Stimulated activated CD4-positive, alpha-beta T cell treated with anti-CD3 and anti-CD28 coated beads, TNF-alpha, amount 100 ng/mL, for 1 hour (primary cell): ENCODE data around the gene JAGN1.
"Not testable (repeated sequence)": the region's sequence is repeated elsewhere in the genome, so short reads cannot be mapped to it uniquely, and the experiment has no call there.

Experiments
- DNase-seq, 3 donors: peaks; one replicate each; pipeline ENCODE4 v3.0.0-alpha.2; 2020; ENCODE audit warnings: low read depth in 3 of 3, low spot score in 1 of 3

The JAGN1 gene

DNA sequence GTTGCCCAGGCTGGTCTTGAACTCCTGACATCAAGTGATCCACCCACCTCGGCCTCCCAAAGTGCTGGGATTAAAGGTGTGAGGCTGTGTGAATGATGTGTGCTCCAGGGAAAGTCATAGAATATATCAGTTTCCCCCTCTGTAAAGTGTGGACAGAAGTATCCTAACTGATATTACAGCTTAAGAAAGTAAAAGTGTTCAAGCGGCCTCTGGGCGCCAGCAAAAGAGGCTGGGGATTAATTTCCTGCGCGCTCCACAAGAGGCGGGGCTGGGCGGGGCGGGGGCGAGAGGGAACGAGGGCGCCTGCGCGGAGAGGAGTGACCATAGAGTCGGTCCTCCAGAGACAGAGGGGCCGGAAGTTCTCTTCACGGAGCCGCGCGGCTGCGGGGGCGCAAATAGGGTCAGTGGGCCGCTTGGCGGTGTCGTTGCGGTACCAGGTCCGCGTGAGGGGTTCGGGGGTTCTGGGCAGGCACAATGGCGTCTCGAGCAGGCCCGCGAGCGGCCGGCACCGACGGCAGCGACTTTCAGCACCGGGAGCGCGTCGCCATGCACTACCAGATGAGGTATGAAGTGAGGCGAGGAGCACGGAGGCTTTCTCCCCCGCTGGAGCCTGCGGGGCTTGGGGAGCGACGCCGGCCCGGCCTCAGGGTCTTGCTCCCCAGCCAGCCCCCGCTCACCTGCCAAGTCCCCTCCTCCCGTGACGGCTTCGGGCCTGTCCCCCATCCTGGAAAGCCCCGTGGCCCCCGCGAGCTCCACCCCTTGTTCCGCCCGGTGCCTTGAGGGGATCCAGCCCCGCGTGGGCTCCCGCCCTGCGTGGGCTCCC is at the start of gene JAGN1:
TSS of gene JAGN1 (plus strand) at position 362 of the 823 bp plus-strand sequence. CDS start at position 475, 113 bp downstream.
- peak; percentile 73 to 94 (median 86) for DNase-seq

DNA sequence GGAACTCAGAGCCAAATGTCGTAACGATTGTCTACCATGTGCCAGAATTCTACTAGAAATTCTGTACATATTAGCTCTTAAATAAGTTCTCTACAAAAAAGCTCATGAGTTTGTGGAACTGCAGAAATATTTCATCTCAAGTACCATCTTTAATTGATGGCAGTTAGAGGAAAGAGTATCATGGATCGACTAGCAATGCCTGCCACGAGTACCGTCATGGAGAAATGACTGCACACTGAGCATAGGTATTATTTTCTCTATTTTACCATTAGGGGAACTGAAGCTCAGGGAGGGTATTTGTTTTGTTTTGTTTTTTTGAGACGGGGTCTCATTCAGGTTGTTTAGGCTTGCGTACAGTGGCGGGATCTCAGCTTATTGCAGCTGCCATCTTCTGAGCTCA is 49.4 kb upstream of the JAGN1 start:
- DNase-seq = no peak

DNA sequence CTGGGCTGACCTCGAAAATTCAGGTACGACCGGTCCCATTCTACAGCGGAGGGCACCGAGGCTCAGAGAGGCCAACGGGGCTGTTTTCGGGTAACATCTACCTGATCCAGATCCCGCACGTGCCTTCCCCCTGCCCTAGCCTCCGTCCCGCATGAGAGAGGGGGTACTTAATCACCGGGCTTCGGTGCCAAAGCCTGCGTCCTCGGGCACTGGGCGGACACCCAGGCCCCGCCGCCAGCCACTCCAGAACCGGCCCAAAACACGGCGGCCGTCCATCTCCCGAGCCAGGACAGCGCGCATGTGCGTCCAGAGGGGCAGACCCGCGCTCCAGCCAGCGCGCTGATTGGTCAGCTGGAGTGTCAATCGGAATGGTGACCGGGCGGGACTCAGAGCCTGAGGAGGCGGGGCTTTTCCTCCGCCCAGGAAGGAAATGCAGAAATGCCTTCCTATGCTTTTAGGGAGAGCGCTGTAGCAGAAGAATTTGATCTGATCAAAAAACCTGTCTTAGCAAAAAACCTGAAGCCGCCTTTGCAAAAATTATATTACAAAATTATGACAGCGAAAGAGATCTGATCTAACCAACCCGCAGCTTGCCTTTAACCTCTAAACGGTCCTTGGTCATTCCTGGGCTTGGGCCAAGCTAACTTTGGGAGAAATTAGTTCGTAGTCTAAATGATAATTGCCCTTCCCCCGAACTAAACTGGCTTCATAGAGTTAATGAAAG is 46.5 kb upstream of the JAGN1 start, which contains the start of gene RPUSD3:
TSS of gene RPUSD3 (minus strand) at position 294 of the 724 bp plus-strand sequence. CDS start at position 276, 18 bp downstream.
- peak; percentile 88 to 98 (median 94) for DNase-seq

DNA sequence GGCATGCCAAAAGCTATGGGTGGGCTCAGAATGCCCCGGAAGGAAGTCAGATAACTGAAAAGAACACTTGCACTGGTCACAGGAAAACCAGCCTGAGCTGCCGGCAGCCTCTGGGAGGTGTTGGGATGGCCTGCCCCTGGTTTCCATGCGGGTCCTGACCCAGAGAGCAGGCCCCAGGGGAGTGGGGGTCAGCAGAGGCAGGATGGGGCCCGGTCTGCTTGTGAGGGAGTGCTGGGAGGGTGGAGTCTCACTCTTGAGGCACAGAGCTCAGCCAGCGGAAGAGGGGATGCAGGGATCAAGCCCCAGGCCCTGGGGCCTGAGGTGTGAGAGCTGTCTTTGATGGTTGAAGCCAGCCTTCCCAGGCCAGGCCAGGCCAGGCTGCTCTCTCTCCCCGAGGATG is 44.2 kb upstream of the JAGN1 start:
- no peak for DNase-seq

DNA sequence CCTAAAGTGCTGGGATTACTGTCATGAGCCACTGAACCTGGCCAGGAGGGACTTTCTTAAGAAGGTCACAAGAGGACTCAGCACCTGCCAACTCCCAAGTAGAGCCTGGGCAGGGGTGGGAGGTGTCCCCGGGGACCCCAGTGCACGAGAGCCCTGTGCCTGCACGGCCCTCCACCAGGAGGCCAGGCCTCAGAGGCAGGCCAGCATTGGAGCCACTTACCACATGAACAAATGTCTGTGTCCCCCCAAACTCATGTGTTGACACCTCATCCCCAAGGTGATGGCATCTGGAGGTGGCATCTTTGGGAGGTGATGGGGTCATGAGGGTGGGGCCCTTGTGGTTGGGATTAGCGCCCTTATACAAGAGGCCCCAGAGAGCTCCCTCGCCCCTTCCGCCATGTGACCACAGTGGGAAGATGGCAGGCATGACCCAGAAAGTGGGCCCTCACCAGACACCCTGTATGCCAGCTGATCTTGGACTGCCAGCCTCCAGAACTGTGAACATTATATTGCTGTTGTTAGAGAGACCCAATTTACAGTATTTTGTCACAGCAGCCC is 43.4 kb upstream of the JAGN1 start:
- DNase-seq = no peak

DNA sequence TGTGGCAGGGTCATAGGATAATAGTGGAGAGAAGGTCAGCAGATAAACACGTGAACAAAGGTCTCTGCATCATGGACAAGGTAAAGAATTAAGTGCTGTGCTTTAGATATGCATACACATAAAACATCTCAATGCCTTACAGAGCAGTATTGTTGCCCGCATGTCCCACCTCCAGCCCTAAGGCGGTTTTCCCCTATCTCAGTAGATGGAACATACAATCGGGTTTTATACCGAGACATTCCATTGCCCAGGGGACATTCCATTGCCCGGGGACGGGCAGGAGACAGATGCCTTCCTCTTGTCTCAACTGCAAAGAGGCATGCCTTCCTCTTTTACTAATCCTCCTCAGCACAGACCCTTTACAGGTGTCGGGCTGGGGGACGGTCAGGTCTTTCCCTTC is 42.5 kb upstream of the JAGN1 start:
- DNase-seq = not testable (repeated sequence)

DNA sequence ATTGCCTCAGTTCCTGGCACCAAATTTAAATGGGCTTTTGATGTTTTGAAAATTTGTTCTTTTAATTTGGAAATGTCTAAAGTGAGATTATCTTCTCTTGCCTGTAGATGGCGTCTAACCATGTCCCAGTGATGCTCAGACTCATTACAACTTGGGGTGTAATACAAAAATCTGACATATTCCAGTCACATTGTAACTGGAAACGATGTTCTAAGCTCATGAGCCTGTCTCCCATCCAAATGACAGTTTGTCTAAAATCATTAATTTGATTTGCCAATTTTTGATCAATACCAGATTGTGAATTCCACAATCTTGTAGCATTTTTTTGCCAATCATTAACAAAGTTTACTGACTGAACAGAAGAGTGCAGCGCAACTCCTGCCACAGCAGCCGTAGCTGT is 41.5 kb upstream of the JAGN1 start:
- not testable (repeated sequence) for DNase-seq

DNA sequence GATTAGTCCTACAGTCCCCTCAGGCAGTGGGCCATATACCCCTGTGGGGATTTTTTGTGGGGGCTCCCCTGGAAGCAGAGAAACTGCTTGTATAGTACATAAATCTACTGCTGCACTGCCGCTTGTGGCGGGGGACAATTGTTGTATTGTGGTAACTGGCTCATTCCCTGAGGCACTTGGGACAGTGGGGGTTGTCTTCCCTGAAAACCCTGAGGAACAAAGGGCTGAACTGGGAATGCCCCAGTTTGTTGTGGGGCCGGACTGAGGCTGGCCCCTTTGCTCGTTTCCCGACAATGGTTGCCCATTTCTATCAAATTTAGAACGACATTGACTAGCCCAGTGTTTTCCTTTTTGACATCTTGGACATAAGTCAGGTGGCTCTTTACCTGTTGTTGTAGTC is 39.0 kb upstream of the JAGN1 start:
- not testable (repeated sequence) for DNase-seq

DNA sequence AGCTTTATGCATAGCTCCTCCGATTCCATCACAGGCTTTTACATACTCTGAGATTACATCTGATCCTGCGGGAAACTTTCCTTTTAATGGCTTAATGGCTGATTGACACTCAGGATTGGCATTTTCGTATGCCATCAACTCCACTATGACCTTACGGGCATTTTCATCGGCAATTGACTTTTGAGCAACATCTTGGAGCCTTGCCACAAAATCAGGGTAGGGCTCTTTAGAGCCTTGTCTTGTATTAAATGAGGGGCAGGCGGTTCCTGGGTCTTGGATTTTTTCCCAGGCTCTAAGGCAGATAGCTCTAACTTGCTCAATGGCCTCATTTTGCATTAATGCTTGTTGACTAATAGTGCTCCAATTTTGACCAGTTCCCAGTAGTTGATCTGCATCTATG is 38.5 kb upstream of the JAGN1 start:
- not testable (repeated sequence) for DNase-seq

DNA sequence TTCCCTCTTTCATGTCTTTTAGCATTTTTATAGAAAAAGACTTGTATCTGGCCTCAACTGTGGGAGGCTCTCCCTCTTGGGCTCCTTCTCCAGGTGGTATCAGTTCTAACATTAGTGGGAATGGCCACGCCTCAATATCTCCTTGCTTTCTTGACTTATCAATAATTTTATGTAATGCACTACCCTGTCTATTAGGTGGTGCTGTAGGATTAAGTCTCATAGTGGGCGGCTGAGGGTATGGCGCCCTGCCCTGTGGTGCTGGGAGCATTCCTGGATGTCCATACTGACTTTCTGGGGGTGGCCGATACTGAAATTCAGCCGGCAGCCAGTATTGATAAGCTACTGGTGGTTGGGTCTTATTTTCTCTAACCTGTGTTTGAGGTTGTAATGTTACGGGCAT is 37.9 kb upstream of the JAGN1 start:
- no peak for DNase-seq

DNA sequence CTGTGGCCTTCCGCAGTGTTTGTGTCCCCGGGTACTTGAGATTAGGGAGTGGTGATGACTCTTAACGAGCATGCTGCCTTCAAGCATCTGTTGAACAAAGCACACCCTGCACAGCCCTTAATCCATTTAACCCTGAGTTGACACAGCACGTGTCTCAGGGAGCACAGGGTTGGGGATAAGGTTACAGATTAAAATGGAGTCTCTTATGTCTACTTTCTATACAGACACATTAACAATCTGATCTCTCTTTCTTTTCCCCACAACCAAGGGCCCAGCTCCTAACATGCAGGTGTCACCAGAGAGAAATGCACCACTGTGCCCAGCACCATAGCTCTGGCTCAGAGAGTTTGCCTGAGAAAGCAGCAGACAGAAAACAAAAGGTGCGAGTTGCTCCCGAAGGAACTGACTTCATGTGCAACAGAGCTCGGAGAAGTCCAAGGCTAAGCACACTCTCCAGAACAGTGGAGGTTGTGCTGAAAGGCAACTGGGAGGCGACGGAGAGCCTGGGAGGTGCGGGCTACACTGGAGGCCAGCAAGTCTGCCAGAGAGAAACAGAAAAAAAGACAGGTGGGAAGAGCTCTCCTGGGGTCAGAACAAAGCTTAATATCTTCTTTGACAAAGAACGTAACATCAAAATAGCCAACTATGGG is 36.0 kb upstream of the JAGN1 start:
- not testable (repeated sequence) for DNase-seq

DNA sequence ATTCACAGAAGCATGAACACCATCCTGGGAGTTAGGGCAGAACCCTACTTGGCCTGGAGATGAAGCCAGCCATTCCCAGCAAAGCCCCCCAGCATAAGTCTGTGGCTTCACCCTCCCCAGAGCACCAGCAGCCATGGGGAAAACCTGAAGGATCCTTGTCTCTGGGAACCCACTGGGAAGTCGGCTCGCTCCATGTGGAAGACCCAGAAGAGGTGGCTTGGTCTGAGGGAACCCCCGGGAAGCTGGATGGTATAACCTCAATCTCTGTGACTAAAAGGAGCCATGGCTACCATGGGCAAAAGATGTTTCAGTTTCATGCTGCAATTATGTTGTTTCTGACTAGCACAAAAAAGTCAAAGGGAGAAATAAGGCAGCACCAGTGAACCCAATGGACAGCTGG is 34.8 kb upstream of the JAGN1 start:
- DNase-seq = no peak

DNA sequence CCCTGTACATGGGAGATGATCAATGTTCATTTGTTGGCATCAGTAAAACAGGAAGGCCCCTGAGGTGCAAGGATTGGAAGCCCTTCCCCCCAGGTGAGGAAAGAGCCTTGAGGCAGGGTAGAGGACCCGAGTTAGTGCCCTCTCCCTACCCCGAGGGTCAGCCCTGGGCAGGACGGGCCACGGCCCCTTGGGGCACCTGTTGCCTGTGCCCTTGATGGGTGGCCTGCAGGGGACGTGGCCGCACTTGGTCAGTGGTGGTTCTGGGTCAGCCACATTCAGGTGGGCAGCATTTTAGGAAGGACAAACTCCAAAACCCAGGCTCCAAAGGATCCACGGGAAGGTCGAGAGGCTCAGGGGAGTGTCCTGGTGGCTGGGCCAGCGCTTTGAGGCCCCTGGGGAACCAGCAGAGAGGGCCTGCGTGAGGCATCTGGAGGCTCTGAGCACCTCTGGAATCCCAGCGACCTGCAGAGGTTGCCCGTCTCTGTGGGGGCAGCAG is 30.8 kb upstream of the JAGN1 start:
- no peak for DNase-seq

DNA sequence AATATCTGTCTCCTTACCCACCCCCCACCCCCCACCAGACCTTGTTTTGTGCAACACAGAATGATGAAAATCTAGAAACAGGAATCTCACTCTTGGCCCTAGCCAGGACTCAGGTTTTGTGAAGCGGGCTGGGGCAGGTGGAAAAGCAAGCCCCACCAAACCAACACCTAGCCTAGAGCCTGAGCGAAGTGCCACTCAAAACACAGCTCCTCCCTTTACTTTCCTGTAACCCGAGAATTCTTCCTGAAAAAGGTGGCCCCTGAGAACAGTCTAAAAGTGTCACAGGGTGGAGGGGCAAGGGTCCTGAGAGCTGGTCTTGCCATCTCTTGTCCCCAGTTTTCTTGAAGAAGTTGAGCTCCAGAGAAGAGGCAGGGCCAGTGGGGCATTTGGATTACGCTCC is 29.2 kb upstream of the JAGN1 start:
- DNase-seq = no peak

DNA sequence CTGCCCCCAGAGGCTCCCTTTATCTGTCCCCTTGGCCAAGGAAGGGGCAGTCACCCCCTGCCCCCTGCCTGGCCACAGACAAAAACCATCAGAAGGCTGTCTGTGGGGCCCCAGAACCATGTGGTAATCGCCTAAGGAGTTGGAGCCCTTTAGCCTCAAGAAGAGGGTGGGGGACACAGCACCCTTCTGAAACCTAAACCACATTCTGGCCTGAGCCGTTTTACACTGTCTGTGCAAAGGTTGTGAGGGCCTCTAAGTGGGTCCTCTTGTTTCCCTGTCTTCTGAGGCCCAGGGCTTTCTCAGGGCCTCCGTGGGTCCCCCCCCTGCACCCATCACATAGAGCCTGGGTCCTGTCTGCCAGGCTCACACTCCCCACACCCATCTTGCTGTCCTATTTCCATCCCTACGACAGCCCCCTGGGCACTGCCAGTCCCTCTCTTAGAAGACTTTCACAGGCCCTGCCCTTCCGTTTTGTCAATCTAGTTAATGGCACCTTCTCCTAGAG is 28.7 kb upstream of the JAGN1 start:
- no peak for DNase-seq

DNA sequence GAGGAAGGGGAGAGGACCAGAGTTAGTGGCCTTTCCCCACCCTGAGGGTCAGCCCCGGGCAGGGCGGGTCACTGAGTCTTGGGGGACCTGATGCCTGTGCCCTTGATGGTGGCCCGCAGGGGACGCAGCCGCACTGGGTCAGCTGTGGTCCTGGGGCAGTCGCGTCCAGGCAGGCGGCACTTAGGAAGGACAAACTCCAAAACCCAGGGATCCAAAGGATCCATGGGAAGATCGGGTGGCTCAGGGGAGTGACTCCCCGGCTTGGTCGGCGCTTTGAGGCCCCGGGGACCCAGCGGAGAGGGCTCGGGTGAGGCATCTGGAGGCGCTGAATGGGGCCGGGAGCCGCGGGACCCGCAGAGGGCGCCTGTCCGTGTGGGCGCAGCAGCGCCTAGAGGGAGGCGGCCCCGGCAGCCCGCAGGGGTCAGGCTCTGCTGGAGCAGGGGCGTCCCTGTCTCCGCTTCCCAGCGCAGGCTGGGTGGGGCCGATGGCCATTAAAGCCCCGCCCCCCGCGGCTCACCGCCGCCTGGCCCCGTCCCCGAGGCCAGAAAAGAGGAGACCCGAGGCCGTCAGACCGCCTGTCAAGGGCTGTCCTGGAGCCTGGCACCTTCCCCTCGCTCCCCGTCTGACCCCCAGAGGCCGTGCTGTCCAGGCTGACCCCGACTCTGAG is 27.9 kb upstream of the JAGN1 start:
- DNase-seq = no peak

DNA sequence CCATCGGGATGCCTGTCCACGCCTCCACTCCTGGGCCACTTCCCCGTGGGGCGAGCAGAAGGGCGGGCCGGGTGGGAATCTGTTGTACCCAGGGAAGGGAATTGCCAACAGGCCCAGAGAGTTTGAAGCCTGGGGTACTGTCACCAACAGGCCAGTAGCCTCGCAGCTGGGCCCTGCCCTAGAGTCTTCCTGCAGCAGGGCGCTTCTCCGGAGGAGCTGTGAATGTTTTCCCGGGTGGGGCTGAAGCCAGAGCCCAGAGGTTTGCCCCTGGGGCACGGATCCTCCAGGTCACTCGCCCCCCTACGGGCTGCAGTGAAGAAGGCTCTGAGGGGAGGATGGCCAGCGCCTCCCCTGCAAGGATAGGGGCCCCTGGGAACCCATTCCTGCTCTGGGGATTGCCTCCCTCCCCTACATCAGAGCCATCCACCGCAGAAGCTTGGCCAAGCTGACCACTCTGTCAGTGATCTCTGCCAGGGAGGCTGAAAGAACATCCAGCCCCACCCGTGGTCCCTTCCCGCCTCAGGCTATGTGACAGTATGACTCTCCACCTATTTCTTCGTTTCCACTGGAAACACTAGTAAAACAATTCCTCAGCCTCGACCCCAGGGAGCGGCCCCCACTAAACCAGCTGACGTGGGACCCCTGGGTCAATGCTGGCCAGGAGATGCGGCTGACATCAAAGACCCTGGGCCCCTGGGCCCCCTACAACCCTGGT is 27.2 kb upstream of the JAGN1 start:
- DNase-seq = no peak

DNA sequence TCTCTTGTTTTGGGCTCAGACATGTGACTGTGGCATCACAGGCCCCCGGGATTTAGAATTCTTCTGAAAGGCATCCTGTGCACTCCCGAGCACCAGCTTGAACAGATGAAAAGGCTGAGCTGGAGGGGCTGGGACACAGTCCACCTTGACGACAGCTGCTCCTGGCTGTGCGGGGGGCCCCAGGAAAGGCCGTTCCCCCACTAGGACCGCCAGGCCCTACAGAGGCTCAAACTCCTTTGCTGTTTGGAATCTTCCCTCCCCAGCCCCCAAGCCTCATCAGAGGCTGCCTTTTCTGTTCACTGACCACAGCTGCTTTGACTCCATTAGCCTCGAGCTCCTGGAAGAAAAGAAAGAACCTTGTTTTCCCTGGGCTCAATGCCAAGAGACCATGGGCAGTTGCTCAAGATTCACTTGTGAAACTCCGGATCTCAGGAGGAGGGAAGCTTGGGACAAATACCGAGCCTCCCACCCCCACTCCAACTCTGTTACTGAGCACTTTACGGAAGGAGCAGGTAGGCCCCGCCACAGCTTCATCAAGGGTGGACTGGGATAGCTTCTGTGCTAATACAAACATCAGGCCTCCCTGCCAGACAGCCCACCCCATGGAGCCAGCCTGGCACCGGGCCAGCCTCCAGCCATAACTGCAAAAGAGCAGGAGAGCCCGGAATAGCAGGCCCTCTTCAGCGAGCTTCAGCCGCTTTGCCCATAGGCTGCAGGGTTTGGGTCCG is 26.0 kb upstream of the JAGN1 start:
- DNase-seq = no peak

DNA sequence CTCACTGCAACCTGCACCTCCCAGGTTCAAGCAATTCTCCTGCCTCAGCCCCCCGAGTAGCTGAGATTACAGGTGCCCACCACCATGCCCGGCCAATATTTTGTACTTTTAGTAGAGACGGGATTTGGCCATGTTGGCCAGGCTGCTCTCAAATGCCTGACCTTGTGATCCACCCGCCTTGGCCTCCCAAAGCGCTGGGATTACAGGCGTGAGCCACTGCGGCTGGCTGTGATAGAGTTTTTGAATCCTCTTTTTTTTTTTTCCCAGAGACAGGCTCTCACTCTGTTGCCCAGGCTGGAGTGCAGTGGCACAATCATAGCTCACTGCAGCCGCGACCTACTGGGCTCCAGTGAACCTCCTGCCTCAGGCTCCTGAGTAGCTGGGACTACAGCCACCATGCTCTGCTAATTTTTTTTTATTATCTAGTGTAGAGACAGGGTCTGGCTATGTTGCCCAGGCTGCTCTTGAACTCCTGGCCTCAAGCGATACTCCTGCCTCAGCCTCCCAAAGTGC is 25.2 kb upstream of the JAGN1 start:
- DNase-seq = not testable (repeated sequence)
